Left renal pelvis (tissue), 4 donors: ENCODE results near the gene SFMBT2. TPM values are rescaled to one million over a fixed set of nuclear protein-coding genes. Genes with fewer than 3 reads are reported as not detected.
"Not testable (repeated sequence)": the region's sequence is repeated elsewhere in the genome, so short reads cannot be mapped to it uniquely, and the experiment has no call there.

ENCODE experiments used
- DNase-seq, 4 donors: peaks; one replicate each; pipeline ENCODE4 v3.0.0-alpha.2; 2013; ENCODE audit warnings: low read depth in 4 of 4, low spot score in 3 of 4
- polyA plus RNA-seq, 4 donors: library from polyadenylated mRNA; unstranded; fragments of 120-200 nt; gene quantifications; one replicate each; pipeline ENCODE4 v1.2.1, GENCODE V29; 2013; ENCODE audit not compliant: insufficient read length in 4 of 4

The SFMBT2 gene
- polyA plus RNA-seq, 4 donors: 6.3 to 10.3 (median 7.3) TPM

DNA sequence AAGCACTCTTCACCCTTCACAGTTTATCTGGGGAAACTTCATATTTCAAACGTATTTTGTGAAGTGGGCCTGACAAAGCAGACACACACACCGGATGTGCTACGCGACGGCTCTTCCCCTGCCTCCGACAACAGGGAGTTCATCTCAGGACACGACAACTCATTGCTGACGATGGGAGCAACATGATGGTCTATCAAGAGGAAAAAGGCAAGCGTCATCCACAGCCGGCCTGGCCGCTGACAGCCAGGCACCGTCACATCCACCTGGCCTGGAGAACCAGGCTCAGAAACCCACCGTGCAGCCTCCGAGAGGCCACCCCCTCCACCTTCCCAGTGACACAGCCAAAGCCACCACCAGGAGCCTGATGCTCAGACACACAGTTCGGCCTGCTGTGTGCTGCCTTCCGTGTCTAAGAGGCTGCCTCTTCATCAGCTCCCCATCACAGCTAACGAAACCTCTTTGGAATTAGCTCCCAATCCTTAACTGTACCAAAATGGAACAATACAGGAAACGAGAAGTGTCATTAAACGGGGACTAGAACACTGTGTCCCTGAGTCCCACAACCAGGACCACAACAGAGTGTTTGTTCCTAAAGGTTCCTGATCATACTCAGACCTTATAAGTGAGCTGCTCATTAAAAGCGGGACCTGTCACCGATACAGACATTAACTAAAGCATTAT lies 76.7 kb downstream of the SFMBT2 start:
- no peak for DNase-seq

DNA sequence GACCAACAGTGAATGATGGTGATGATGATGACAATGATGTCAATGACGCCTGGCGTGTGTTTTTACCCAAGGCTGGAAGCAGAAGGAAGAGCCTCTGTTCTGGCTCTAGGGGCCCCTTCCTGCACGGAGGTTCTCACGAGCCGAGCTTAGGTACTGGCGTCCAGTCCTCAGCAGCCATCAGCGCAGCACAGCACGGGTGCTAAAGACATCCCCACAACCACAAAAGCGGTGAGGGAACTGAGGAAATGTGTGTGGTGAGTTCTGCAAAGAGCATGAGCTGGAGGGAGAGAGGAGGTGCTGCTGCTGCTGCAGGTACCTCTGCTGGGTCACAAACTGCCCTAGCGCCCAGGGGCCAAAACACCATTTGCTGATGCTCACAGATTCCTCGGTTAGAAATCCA lies 81.6 kb downstream of the SFMBT2 start:
- no peak for DNase-seq

DNA sequence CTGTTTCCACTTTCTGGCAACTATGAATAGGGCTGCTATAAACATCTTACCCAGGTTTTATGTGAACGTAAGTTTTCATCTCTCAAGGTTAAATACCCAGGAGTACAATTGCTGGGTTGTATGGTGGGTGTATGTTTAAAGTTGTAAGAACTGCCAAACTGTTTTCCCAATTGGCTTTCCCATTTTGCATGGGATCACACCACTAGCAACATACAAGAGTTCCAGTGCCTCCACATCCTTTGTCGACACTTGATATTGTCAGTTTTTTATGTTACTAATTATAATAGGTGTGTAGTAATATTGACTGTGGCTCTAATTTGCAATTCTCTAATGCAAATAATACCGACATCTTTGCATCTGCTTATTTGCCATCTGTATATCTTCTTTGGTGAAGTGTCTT lies 82.9 kb downstream of the SFMBT2 start:
- no peak for DNase-seq

GRCh38 chr10:7322623-7323022 lies 88.2 kb downstream of the SFMBT2 start:
- no peak for DNase-seq

GRCh38 chr10:7320072-7320471 lies 90.8 kb downstream of the SFMBT2 start:
- no peak for DNase-seq

DNA sequence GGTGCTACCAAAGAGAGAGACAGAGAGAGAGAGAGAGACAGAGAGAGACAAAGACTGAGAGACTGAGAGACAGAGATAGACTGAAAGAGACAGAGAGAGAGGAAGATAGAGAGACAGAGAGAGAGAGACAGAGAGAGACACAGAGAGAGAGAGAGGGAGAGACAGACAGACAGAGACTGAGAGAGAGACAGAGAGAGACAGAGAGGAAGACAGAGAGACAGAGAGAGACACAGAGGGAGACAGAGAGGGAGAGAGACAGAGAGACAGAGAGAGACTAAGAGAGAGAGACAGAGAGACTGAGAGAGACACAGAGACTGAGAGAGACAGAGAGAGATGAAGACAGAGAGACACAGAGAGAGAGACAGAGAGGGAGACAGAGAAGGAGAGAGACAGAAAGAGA lies 91.2 kb downstream of the SFMBT2 start:
- DNase-seq: no peak

- no peak for DNase-seq
Observed at GRCh38 chr10:7318836-7319235, 92.0 kb downstream of the SFMBT2 start.

DNA sequence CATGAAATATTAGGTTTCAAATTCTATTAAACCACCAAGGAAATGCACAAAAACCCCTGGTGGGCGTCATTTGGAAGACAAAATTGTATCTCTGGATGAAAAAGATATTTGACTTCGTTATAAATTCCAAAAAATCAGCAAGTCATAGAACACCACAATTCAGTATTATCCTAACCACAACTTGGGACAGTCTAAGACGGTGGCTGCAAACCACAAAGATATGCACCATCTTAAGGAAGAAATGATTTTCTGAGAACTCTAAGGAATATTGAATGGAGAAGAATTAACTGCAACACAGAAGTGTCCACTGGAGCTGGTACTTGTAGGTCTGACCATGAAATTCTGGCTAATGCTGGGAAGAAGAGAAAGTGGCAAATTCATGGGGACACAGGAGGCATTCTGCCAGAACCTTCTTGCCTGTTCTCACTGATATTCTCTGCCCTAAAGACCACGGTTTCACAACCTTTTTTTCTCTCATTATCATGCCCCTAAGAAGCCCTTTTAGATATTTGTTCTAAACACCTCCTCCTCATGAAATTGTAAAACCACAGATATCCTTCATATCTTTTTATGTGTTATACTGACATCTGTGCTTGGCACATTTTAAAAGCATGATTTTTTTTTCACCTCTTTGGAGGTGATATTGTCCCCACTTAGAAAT lies 92.9 kb downstream of the SFMBT2 start:
- DNase-seq: no peak

DNA sequence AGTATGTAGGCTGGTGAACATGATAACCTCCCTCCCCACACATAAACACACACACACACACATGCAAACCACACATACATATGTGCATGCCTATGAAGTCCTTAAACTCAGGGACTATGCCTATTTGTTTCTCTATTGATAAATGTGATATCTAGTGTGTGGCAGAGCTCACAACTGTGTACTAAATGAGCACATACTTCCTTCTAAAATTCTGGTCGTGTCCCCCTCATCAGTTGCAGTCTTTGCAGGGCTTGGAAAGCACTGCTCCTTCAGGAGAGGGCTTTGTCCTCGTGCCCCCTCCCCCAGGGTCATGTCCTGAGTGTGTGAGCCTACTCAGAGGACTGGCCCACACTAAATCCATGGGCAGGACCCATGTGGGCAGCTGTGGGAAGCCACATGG lies 94.0 kb downstream of the SFMBT2 start:
- DNase-seq: no peak

DNA sequence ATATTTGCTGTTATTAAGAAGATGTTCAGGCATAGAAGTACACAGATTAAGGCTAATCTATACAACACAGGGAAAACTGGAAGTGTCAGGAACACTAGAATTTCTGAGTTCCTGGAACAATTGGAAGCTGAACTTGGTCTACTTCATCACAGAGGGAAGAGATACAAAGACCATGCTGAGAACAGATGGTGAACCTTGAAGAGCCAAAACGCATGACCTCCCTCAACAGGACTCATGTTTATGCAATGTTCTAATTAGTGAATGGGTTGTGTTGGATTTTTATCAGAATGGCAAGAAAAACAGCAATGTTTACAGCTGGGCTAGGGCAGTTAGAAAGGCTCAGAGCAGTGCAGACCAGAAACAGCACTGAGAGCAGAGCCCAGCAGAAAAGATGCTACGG lies 94.9 kb downstream of the SFMBT2 start:
- no peak for DNase-seq

GRCh38 chr10:7314170-7314569 lies 96.7 kb downstream of the SFMBT2 start:
- DNase-seq: no peak

DNA sequence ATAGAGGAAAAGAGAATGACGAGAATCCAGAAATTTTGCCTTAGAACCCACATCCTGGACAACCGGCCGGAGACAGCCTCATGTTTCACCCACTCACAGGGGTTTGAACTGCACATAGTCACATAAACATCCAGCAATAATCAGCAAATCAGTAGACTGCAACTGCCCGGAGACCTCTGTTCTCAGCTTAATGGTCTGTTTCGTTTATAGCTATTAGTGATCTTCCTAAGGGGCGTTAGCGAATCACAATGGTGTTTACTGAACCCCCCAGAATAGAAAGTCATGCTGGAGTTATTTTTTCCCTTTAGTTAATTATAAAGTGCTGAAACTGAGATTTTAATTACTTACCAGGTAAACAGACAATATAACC lies 98.4 kb downstream of the SFMBT2 start:
- DNase-seq: no peak

GRCh38 chr10:7311850-7312487 lies 98.9 kb downstream of the SFMBT2 start:
- DNase-seq: not testable (repeated sequence)

DNA sequence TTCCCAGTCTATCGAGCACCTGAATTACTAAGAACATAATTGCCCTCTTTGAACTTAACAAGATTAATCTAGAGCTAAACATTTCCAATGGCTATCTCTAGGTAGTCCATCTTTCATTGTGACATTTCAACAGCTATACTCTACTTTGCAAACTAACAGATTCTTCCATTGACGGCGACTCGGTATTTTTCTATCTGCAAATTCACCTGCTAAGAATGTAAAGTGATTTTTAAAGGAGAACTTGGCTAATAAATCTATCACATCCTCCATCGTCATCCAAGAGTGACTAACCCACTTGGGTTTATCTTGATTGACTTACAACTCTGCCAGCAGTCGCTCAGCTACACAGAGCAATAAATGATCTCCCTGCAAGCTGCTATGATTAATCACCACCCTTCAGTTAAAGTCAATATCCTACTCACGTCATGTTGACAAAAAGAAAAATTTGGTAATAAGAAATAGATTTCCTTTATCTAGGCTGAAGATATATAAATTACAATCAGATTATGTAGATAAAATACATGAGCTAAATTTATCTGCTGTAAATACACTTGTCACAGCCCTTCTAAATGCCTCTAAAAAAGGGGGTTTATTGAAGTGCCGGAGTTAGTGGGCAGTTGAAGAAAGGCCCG lies 99.5 kb downstream of the SFMBT2 start:
- DNase-seq: no peak

- no peak for DNase-seq
Observed at GRCh38 chr10:7310076-7310475, 100.8 kb downstream of the SFMBT2 start.

GRCh38 chr10:7308826-7309225 lies 102.0 kb downstream of the SFMBT2 start:
- DNase-seq: no peak

DNA sequence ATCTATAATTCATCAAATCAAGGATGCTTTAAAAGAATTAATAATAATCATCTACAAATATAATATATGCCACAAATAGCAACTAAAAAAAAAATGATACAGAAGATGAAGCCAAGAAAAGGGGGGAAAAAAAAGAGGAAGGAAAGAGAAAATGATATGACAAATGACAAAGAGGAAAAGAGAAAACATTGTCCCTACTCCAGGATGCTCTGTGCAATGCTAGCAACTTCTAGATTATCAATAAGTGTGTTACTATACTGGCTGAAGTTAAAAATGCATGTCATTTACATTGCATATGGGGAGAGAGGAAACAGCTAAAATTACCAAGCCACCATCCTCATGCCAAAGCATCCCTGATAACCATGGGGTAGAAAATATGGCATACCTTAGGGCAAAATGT lies 104.2 kb downstream of the SFMBT2 start:
- no peak for DNase-seq

GRCh38 chr10:7306147-7306546 lies 104.7 kb downstream of the SFMBT2 start:
- no peak for DNase-seq

- no peak for DNase-seq
Observed at GRCh38 chr10:7305053-7305452, 105.8 kb downstream of the SFMBT2 start.

GRCh38 chr10:7304110-7304509 lies 106.7 kb downstream of the SFMBT2 start:
- no peak for DNase-seq

GRCh38 chr10:7302930-7303557 lies 107.8 kb downstream of the SFMBT2 start:
- no peak for DNase-seq
